Measurements from ENCODE around the gene MORC3.

DNA sequence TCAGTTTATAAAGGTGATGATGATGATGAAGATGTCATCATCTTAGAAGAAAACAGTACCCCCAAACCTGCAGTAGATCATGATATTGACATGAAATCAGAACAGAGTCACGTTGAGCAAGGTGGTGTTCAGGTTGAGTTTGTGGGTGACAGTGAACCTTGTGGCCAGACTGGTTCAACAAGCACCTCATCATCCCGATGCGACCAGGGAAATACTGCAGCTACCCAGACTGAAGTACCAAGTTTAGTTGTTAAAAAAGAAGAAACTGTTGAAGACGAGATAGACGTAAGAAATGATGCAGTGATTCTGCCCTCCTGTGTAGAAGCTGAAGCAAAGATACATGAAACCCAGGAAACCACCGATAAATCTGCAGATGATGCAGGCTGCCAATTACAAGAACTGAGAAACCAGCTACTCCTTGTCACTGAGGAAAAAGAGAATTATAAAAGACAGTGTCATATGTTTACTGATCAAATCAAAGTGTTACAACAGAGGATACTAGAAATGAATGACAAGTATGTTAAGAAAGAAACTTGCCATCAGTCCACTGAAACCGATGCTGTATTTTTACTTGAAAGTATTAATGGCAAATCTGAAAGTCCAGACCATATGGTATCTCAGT is 49.2 kb downstream of the MORC3 start:
- TF ChIP-seq, protein P1, sequence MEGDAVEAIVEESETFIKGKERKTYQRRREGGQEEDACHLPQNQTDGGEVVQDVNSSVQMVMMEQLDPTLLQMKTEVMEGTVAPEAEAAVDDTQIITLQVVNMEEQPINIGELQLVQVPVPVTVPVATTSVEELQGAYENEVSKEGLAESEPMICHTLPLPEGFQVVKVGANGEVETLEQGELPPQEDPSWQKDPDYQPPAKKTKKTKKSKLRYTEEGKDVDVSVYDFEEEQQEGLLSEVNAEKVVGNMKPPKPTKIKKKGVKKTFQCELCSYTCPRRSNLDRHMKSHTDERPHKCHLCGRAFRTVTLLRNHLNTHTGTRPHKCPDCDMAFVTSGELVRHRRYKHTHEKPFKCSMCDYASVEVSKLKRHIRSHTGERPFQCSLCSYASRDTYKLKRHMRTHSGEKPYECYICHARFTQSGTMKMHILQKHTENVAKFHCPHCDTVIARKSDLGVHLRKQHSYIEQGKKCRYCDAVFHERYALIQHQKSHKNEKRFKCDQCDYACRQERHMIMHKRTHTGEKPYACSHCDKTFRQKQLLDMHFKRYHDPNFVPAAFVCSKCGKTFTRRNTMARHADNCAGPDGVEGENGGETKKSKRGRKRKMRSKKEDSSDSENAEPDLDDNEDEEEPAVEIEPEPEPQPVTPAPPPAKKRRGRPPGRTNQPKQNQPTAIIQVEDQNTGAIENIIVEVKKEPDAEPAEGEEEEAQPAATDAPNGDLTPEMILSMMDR (conservative IDR thresholded peaks at IDR 0.05; ENCODE audit: low read length): no peak
- no peak for TF ChIP-seq EZH2phosphoT487 (IDR thresholded peaks at IDR 0.05; ENCODE audit: borderline replicate concordance, low read depth, low read length)

Data from OCI-LY7 (cell line).